ENCODE data around the gene RNF144A. TPM values are rescaled to one million over a fixed set of nuclear protein-coding genes. Genes with fewer than 3 reads are reported as not detected.
A peak's percentile ranks its signal among the peaks of the same experiment; 100 is the strongest.

Gene RNF144A
- total RNA-seq, 1 experiment from 2014 or later, result 13.6 TPM

- H3K27me3 ChIP-seq (ENCODE audit: control insufficient read depth, insufficient read depth, low read length), result no peaks in the 10 kb centered on the region
- H3K4me3 ChIP-seq (ENCODE audit: insufficient read depth, low read depth, low read length), result no peak overlapping the region
- no peaks in the 10 kb centered on the region for H3K36me3 ChIP-seq (replicated peaks; ENCODE audit: control insufficient read depth, insufficient read depth, low read length)
- DNase-seq, result no peak
These were observed 153.3 kb downstream of the RNF144A start for GRCh38 chr2:7070483-7070882.

GRCh38 chr2:7071154-7071553 is 153.9 kb downstream of the RNF144A start:
- Histone ChIP-seq H3K27me3 (ENCODE audit: control insufficient read depth, insufficient read depth, low read length) (no peaks in the 10 kb centered on the region), H3K4me3 (ENCODE audit: insufficient read depth, low read depth, low read length) (no peak overlapping the region), H3K36me3 (replicated peaks; ENCODE audit: control insufficient read depth, insufficient read depth, low read length) (no peaks in the 10 kb centered on the region)
- no peak for DNase-seq

DNA sequence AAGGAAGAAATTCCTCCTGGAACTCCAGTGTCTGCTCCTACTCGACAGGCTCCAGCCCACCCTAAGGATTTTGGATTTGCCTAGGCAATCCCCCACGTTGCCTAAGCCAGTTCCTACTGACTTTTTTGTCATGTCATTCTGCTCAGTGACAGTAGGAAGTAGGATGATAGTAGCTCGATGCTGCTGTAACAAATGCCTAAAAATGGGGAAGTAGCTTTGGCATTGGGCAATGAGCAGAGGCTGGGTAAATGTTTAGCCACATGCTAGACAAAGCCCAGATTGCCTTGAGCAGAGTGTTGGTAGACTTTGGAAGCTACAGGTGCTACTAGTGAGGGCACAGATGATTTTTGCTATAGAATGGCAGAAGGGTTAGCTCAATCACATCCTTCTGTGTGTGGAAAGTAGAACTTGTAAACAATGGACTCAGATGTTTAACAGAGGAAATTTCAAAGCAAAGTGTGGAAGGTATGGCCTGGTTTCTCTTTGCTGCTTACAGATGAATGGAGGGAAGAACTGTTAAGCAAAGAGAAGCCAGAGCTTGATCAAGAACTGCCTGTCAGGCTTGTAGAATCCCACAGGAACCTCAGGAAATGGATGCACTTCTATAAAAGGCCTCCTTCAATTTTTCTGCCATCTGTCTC is 154.8 kb downstream of the RNF144A start:
- H3K4me3 ChIP-seq (ENCODE audit: insufficient read depth, low read depth, low read length), result no peak overlapping the region
- DNase-seq, result no peak
- H3K27me3 ChIP-seq (ENCODE audit: control insufficient read depth, insufficient read depth, low read length), result no peaks in the 10 kb centered on the region
- H3K36me3 ChIP-seq (replicated peaks; ENCODE audit: control insufficient read depth, insufficient read depth, low read length), result no peaks in the 10 kb centered on the region

- Histone ChIP-seq H3K36me3 (replicated peaks; ENCODE audit: control insufficient read depth, insufficient read depth, low read length) (no peaks in the 10 kb centered on the region), H3K27me3 (ENCODE audit: control insufficient read depth, insufficient read depth, low read length) (no peaks in the 10 kb centered on the region), H3K4me3 (ENCODE audit: insufficient read depth, low read depth, low read length) (no peak overlapping the region)
- DNase-seq, result no peak
These were observed 156.7 kb downstream of the RNF144A start for GRCh38 chr2:7073901-7074300.

- no peak for DNase-seq
- Histone ChIP-seq H3K27me3 (ENCODE audit: control insufficient read depth, insufficient read depth, low read length) (no peaks in the 10 kb centered on the region), H3K4me3 (ENCODE audit: insufficient read depth, low read depth, low read length) (no peak overlapping the region), H3K36me3 (replicated peaks; ENCODE audit: control insufficient read depth, insufficient read depth, low read length) (no peaks in the 10 kb centered on the region)
These were observed 158.6 kb downstream of the RNF144A start for GRCh38 chr2:7075834-7076233.

- no peak for DNase-seq
- Histone ChIP-seq H3K4me3 (ENCODE audit: insufficient read depth, low read depth, low read length) (no peak overlapping the region), H3K36me3 (replicated peaks; ENCODE audit: control insufficient read depth, insufficient read depth, low read length) (no peaks in the 10 kb centered on the region), H3K27me3 (ENCODE audit: control insufficient read depth, insufficient read depth, low read length) (no peaks in the 10 kb centered on the region)
These were observed 160.6 kb downstream of the RNF144A start for GRCh38 chr2:7077660-7078267.

DNA sequence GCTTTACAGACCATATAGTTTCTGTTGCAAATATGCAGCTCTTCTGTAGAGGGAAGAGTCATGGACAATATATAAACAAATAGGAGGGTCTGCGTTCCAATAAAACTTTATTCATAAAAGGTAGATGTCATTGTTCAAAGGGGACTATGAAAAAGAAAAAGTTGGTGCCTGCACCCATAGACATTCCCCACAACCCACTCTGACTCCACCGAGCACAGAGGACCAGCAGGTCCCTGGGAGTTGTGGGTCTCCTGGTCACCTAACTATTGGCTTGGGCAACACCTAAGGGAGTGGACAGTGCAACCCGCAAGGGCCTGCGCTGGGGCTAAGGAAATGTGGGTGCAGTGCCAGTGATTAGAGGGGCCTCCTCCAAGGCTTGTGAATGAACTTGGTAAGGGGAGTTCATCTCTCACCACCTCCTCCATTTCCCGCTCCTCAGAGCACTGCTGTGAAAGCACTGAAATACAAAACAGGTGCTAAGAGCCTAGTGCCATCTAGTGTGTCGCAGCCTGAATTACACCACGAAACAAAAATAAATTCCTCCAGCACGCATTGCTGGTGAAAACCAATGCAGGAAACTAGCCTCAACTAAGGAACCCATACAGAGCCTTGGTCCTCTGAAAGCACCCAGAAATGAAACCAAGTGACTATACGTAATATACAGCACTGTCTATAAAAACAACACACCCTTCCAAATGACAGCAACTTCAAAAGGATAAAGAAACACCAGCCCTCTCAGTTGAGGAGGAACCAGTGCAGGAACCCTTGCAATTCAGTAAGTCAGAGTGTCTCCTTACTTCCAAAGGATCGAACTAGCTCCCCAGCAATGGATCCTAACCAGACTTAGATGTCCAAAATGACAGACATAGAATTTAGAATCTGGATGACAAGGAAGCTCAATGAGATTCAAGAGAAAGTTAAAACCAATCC is 166.6 kb downstream of the RNF144A start:
- DNase-seq, result peak; percentile 46
- Histone ChIP-seq H3K4me3 (ENCODE audit: insufficient read depth, low read depth, low read length) (no peak overlapping the region), H3K36me3 (replicated peaks; ENCODE audit: control insufficient read depth, insufficient read depth, low read length) (no peaks in the 10 kb centered on the region), H3K27me3 (ENCODE audit: control insufficient read depth, insufficient read depth, low read length) (no peaks in the 10 kb centered on the region)

DNA sequence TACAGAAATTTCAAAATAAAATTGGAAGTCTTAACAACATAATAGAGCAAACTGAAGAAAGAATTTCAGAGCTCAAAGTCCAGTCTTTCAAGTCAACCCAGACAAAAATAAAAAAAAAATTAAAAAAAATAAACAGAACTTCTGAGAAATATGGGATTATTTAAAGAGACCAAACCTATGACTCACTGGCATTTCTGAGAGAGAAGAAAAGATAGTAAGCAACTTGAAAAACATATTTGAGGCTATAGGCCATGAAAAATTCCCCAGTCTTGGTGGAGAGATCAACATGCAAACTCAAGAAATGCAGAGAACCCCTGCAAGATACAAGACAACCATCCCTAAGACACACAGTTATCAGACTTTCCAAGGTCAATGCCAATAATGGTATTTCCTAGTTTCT is 167.4 kb downstream of the RNF144A start:
- no peak for DNase-seq
- no peaks in the 10 kb centered on the region for H3K27me3 ChIP-seq (ENCODE audit: control insufficient read depth, insufficient read depth, low read length)
- no peak overlapping the region for H3K4me3 ChIP-seq (ENCODE audit: insufficient read depth, low read depth, low read length)
- no peaks in the 10 kb centered on the region for H3K36me3 ChIP-seq (replicated peaks; ENCODE audit: control insufficient read depth, insufficient read depth, low read length)

GRCh38 chr2:7089284-7089683 is 172.1 kb downstream of the RNF144A start:
- Histone ChIP-seq H3K27me3 (ENCODE audit: control insufficient read depth, insufficient read depth, low read length) (no peaks in the 10 kb centered on the region), H3K36me3 (replicated peaks; ENCODE audit: control insufficient read depth, insufficient read depth, low read length) (no peaks in the 10 kb centered on the region), H3K4me3 (ENCODE audit: insufficient read depth, low read depth, low read length) (no peak overlapping the region)
- DNase-seq, result peak; percentile 19

DNA sequence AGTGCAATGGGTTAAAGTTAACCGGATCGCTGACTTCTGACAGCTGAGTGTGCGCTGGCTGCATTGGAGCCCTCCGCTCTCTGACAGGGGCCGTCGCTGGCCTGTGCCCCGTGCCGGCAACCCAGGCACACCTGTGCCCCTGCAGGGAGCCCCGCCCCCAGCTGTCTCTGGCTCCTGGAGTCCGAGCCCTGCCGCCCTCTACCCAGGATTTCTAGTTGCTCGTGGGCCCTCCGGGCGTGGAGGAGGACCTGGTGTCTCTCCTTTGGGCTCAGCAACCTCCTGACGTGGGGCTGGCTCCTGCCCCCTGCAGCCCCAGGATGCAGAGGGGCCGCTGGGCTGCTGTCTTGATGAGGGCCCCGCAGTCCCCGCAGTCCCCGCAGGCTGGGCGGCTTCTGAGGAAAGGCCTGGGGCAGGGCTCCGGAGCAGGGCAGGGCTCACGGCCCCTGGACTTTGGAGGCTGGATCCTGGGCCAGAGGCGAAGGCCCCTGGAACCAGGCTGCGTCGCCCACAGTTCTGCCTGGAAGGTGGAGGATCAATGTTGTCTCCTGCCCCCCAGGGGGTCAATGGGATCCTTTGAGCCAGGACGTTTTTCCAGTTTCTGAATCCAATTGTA is 172.8 kb downstream of the RNF144A start:
- H3K27me3 ChIP-seq (ENCODE audit: control insufficient read depth, insufficient read depth, low read length), result no peaks in the 10 kb centered on the region
- no peaks in the 10 kb centered on the region for H3K36me3 ChIP-seq (replicated peaks; ENCODE audit: control insufficient read depth, insufficient read depth, low read length)
- DNase-seq, result peak; percentile 39
- H3K4me3 ChIP-seq (ENCODE audit: insufficient read depth, low read depth, low read length), result no peak overlapping the region

DNA sequence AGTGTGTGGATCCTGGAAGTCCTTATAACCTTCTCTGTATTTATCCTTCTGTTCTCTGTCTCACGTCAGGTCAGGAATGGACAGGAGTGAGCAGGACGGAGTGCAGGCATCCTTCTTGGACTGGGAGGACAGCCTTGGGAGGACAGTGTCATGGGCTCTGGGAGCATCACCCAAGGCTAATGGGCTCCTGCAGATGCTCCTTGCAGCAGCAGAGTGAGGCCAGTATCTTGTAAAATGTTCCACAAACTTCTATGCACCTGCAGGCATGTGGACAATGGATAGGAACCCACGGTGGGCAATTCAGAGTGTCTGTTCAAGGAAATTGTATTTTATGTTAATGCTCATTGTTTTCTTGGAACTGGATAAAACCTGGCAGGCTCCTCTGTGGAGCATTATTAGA is 176.2 kb downstream of the RNF144A start:
- Histone ChIP-seq H3K36me3 (replicated peaks; ENCODE audit: control insufficient read depth, insufficient read depth, low read length) (no peaks in the 10 kb centered on the region), H3K4me3 (ENCODE audit: insufficient read depth, low read depth, low read length) (no peak overlapping the region), H3K27me3 (ENCODE audit: control insufficient read depth, insufficient read depth, low read length) (no peaks in the 10 kb centered on the region)
- DNase-seq, result no peak

Other genes starting within 250 kb of the RNF144A start
- 0.48 and 0.69 TPM in 2 replicates for gene CMPK2, start 51.5 kb upstream of the RNF144A start, total RNA-seq (2014; rRNA removed; shearing (Covaris generic))
- gene RSAD2, start 39.6 kb upstream of the RNF144A start, total RNA-seq (2014; rRNA removed; shearing (Covaris generic)), result not detected in 2 replicates